ENCODE measurements around the gene TRIO. TPM values are rescaled to one million over a fixed set of nuclear protein-coding genes. Genes with fewer than 3 reads are reported as not detected.

TRIO gene
- total and polyA plus RNA-seq, 7 donors: 18.5 to 77.5 (median 35.0) TPM

GRCh38 chr5:14410394-14411201, 267.5 kb downstream of the TRIO start:
- peak in 1 of 4 donors; percentile 32 for ATAC-seq
- no peak for DNase-seq
- H3K4me3 ChIP-seq: no peak overlapping the region
- peak overlapping the region; percentile 38 for H3K27ac ChIP-seq
- H3K9me3 ChIP-seq: no peaks in the 10 kb centered on the region
- no peaks in the 10 kb centered on the region for H3K4me1 ChIP-seq
- peaks cover 4 to 99% of the 10 kb centered on the region in 2 donors for H3K36me3 ChIP-seq (ENCODE audit: insufficient read depth in 1 of 2, low read depth in 1 of 2)
- TF ChIP-seq CTCF (IDR thresholded peaks at IDR 0.05): no peak
- WGBS, 3 donors: 77 to 80% (median 79%) methylated on average over 18 of the region's 18 CpGs
- intact Hi-C loops (cut with DNase I): no loop called here
- no peaks in the 10 kb centered on the region for H3K27me3 ChIP-seq (ENCODE audit: insufficient read depth in 3 of 3, low read length in 2 of 3)

- Histone ChIP-seq H3K9me3 (no peaks in the 10 kb centered on the region), H3K4me3 (no peak overlapping the region), H3K4me1 (no peaks in the 10 kb centered on the region), H3K27me3 (ENCODE audit: insufficient read depth in 3 of 3, low read length in 2 of 3) (no peaks in the 10 kb centered on the region), H3K36me3 (ENCODE audit: insufficient read depth in 1 of 2, low read depth in 1 of 2) (peaks cover 4 to 98% of the 10 kb centered on the region in 2 donors), H3K27ac (no peak overlapping the region)
- TF ChIP-seq CTCF (IDR thresholded peaks at IDR 0.05): no peak
- WGBS, 3 donors: 74 to 86% (median 81%) methylated on average over 6 of the region's 6 CpGs
- intact Hi-C loops (cut with DNase I): no loop called here
- no peak for ATAC-seq
- DNase-seq: no peak
Observed at GRCh38 chr5:14411216-14411615, 268.1 kb downstream of the TRIO start.

GRCh38 chr5:14413331-14413750, 270.2 kb downstream of the TRIO start:
- intact Hi-C loops (cut with DNase I): no loop called here
- Histone ChIP-seq H3K27ac (no peak overlapping the region), H3K9me3 (no peaks in the 10 kb centered on the region), H3K4me3 (no peak overlapping the region), H3K36me3 (ENCODE audit: insufficient read depth in 1 of 2, low read depth in 1 of 2) (peaks cover 4 to 90% of the 10 kb centered on the region in 2 donors), H3K4me1 (no peaks in the 10 kb centered on the region), H3K27me3 (ENCODE audit: insufficient read depth in 3 of 3, low read length in 2 of 3) (no peaks in the 10 kb centered on the region)
- DNase-seq (no peak), ATAC-seq (no peak)
- WGBS, 3 donors: 70 to 94% (median 88%) methylated on average over 7 of the region's 7 CpGs
- TF ChIP-seq CTCF (IDR thresholded peaks at IDR 0.05): no peak

- H3K36me3 ChIP-seq (ENCODE audit: insufficient read depth in 1 of 2, low read depth in 1 of 2): peaks cover 4 to 84% of the 10 kb centered on the region in 2 donors
- intact Hi-C loops (cut with DNase I): no loop called here
- WGBS, 3 donors: 88 to 94% (median 93%) methylated on average over 11 of the region's 11 CpGs
Observed at GRCh38 chr5:14414007-14414406, 270.9 kb downstream of the TRIO start.

More at GRCh38 chr5:14414007-14414406, 270.9 kb downstream of the TRIO start:
- ATAC-seq (no peak), DNase-seq (no peak)
- Histone ChIP-seq H3K4me3 (no peak overlapping the region), H3K9me3 (no peaks in the 10 kb centered on the region), H3K4me1 (no peaks in the 10 kb centered on the region), H3K27me3 (ENCODE audit: insufficient read depth in 3 of 3, low read length in 2 of 3) (no peaks in the 10 kb centered on the region), H3K27ac (no peak overlapping the region)
- TF ChIP-seq CTCF (IDR thresholded peaks at IDR 0.05): no peak

Data from psoas muscle (tissue), 8 donors.